Right atrium auricular region (tissue), 2 donors: Measurements from ENCODE around the gene B3GALT6. TPM values are rescaled to one million over a fixed set of nuclear protein-coding genes. Genes with fewer than 3 reads are reported as not detected.

ENCODE experiments used
- DNase-seq: peaks from one replicate; pipeline ENCODE4 v3.0.0-alpha.2; 2019; ENCODE audit warnings: low spot score
- H3K27ac ChIP-seq, 2 donors: fragments of 200-600 bp; sonication (generic); 1 replicate in 1 of 2; 2 replicates in 1 of 2; pipeline ENCODE4 v1.5.1; 2016 to 2019
- H3K27me3 ChIP-seq, 2 donors: fragments of 200-600 bp; sonication (generic); one replicate each; pipeline versions ENCODE4 v1.5.1 to v1.6.0; 2017 to 2019
- H3K36me3 ChIP-seq: fragments of 200-600 bp; sonication (generic); one replicate; pipeline ENCODE4 v1.5.1; 2016
- H3K4me1 ChIP-seq, 2 donors: fragments of 200-600 bp; sonication (generic); one replicate each; pipeline versions ENCODE4 v1.5.1 to v1.6.0; 2017 to 2019
- H3K4me3 ChIP-seq, 2 donors: fragments of 200-600 bp; sonication (generic); 1 replicate in 1 of 2; 2 replicates in 1 of 2; pipeline ENCODE4 v1.5.1; 2017 to 2019; ENCODE audit warnings: mild to moderate bottlenecking in 1 of 2, moderate library complexity in 1 of 2
- H3K9me3 ChIP-seq, 2 donors: fragments of 200-600 bp; sonication (generic); one replicate each; pipeline ENCODE4 v1.5.1; 2019
- CTCF ChIP-seq, 2 donors: fragments of 200-600 bp; sonication (generic); IDR thresholded peaks; one replicate each; pipeline ENCODE4 v1.5.1; 2019; ENCODE audit warnings: antibody characterized with exemption in 2 of 2
- total RNA-seq, 2 donors: library from RNA; depleted of rRNA; stranded (reverse); fragments of >200 nt; gene quantifications; one replicate each; pipeline ENCODE4 v1.1.0, GENCODE V29; 2016

Gene B3GALT6
- total RNA-seq, 2 donors from 2014 or later = 16.1 to 19.7 TPM

GRCh38 chr1:1256956-1257871, 25.2 kb downstream of the B3GALT6 start:
- H3K27ac ChIP-seq = no peak overlapping the region
- no peaks in the 10 kb centered on the region for H3K27me3 ChIP-seq
- no peak overlapping the region for H3K4me3 ChIP-seq
- H3K36me3 ChIP-seq = peaks cover 68% of the 10 kb centered on the region
- DNase-seq = no peak
- no peaks in the 10 kb centered on the region for H3K9me3 ChIP-seq
- peaks cover 0 to 30% of the 10 kb centered on the region in 2 donors for H3K4me1 ChIP-seq
- TF ChIP-seq CTCF (IDR thresholded peaks at IDR 0.05) = no peak

- H3K36me3 ChIP-seq = peaks cover 73% of the 10 kb centered on the region
- H3K4me1 ChIP-seq = peaks cover 0 to 30% of the 10 kb centered on the region in 2 donors
- H3K27me3 ChIP-seq = no peaks in the 10 kb centered on the region
- H3K27ac ChIP-seq = no peak overlapping the region
- TF ChIP-seq CTCF (IDR thresholded peaks at IDR 0.05) = no peak
- H3K4me3 ChIP-seq = no peak overlapping the region
- no peaks in the 10 kb centered on the region for H3K9me3 ChIP-seq
- no peak for DNase-seq
Measured at GRCh38 chr1:1259119-1259488, 27.1 kb downstream of the B3GALT6 start.

- no peak for DNase-seq
- TF ChIP-seq CTCF (IDR thresholded peaks at IDR 0.05) = no peak
- Histone ChIP-seq H3K27me3 (no peaks in the 10 kb centered on the region), H3K4me3 (no peak overlapping the region), H3K27ac (peak overlapping the region in 1 of 2 donors; percentile 28), H3K36me3 (peaks cover 73% of the 10 kb centered on the region), H3K4me1 (peaks cover 0 to 30% of the 10 kb centered on the region in 2 donors), H3K9me3 (no peaks in the 10 kb centered on the region)
Measured at GRCh38 chr1:1259540-1259939, 27.5 kb downstream of the B3GALT6 start.

- no peaks in the 10 kb centered on the region for H3K9me3 ChIP-seq
- H3K27me3 ChIP-seq = no peaks in the 10 kb centered on the region
- H3K27ac ChIP-seq = peak overlapping the region; percentile 28 to 29
- H3K4me1 ChIP-seq = peaks cover 0 to 30% of the 10 kb centered on the region in 2 donors
- no peak for TF ChIP-seq CTCF (IDR thresholded peaks at IDR 0.05)
- DNase-seq = no peak
- no peak overlapping the region for H3K4me3 ChIP-seq
- H3K36me3 ChIP-seq = peaks cover 73% of the 10 kb centered on the region
Measured at GRCh38 chr1:1259951-1260600, 28.0 kb downstream of the B3GALT6 start.

GRCh38 chr1:1260843-1261560, 29.0 kb downstream of the B3GALT6 start:
- no peak for TF ChIP-seq CTCF (IDR thresholded peaks at IDR 0.05)
- peaks cover 0 to 30% of the 10 kb centered on the region in 2 donors for H3K4me1 ChIP-seq
- H3K36me3 ChIP-seq = peaks cover 72% of the 10 kb centered on the region
- no peak for DNase-seq
- no peaks in the 10 kb centered on the region for H3K9me3 ChIP-seq
- H3K4me3 ChIP-seq = no peak overlapping the region
- H3K27me3 ChIP-seq = no peaks in the 10 kb centered on the region
- H3K27ac ChIP-seq = peak overlapping the region in 1 of 2 donors; percentile 28
